GM18517 (cell line): ENCODE measurements around the gene AP1S3.

Experiments used
- ATAC-seq: cut with Tn5 transposase; IDR thresholded peaks from one replicate; pipeline ENCODE4 v1.9.1; 2021; ENCODE audit warnings: mild to moderate bottlenecking, moderate library complexity; ENCODE audit not compliant: unreplicated experiment

Gene AP1S3

DNA sequence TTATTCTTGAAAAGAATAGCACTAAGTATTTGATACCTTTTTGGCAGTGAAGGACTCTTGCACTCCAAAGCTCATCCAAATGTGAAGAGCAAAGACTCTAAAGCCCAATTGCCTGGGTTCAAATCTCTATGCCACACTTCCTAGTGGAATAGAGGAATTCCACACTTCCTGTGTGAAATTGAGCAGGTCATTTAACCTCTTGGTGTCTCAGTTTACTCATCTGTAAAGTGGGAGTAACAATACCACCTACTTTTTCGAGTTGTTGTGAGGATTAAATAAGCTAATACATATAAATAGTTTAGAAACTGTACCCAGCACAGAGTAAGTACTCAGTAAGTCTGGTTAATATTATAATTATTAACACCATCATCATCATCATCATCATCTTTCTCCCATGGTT lies 72.6 kb downstream of the AP1S3 start:
- no peak for ATAC-seq

DNA sequence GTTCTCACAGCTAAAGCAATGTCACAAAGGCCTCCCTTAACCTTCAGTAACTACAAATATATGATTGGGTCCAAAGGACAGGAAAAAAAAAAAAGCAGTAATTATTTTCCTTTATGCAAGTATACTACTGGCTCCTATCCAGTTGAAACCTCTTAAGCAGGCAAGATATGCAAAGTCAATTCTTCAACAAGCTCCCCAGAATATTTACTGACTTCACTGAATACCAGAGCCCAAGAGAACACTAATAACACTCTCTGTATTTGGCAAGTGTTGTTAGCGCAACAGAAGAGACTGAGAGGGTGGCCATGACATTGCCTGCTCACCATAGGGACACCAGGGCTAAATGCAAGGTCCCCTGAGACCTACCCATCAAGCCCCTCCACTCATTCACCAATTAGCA lies 74.5 kb downstream of the AP1S3 start:
- ATAC-seq: no peak

DNA sequence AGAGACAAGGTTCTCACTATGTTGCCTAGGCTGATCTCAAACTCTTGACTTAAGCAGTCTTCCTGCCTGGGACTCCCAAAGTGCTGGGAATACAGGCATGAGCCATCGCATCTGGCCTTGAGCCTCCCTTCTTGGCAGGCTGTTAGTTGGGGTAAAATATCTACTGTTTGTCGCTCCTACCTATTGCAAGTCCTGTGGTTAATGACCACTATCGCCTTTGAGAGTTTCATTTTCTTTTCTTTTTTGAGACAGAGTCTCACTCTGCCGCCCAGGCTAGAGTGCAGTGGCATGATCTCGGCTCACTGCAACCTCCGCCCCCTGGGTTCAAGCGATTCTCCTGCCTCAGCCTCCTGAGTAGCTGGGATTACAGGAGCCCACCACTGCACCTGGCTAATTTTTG lies 75.6 kb downstream of the AP1S3 start:
- peak; percentile 92 for ATAC-seq

DNA sequence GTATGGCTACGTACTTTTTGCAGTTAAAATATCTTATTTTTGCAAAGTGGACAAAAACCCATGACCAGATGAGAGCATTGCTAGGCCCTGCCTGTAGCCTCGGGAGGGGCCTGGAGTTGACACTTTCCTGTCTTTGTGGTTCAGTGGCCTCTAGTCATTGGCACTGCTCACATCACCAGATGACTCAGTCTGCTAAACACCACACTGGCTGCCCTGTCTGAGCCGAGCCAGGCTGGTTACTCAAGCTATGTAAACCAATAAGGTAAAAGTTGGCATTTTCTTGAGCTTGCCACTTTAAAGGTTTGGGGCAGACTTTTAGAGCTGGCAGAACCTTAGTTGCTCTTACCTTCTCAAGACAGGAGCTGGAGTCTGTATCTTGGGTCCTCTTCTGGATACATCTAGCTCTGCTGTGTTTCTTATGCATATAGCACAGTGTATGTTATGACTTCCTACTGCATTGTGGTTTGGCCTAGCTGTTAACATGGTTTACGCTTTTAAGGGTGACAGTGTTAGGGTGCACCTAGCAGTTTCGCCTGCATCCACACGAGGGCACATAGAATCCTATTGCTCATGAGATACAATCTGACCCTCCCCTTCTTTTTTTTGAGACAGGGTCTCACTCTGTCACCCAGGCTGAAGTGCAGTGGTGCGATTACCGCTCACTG lies 76.4 kb downstream of the AP1S3 start:
- peak; percentile 66 for ATAC-seq

DNA sequence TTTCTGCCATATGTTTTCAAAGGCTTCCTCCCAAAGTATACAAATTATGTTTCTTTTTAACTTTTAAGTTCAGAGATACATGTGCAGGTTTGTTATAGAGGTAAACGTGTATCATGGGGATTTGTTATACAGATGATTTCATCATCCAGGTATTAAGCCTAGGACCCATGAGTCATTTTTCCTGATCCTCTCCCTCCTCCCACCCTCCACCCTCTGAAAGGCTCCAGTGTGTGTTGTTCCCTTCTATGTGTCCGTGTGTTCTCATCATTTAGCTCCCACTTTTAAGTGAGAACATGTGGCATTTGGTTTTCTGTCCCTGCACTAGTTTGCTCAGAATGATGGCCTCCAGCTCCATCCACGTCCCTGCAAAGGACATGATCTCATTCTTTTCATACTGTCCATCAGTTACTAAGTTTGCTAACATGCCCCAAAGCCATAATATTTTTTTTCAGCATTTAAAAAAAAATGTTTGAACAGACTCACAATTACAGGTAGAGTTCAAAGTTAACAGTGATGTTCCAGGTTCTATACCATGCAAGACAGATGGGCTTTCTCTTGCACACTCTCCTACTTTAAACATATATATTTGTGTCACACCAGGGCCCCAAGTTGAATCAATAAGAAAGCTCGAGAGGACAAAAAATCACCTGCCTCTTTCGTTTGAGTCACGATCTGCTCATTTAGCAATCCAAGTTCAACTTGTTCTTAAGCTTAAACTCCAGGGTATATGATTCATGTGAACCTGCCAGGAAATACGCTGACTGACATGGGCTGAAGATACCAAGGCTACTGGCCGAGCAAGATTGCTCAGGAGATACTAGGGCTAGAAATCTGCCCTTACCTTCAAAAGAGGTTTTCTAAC lies 77.6 kb downstream of the AP1S3 start:
- ATAC-seq: no peak

DNA sequence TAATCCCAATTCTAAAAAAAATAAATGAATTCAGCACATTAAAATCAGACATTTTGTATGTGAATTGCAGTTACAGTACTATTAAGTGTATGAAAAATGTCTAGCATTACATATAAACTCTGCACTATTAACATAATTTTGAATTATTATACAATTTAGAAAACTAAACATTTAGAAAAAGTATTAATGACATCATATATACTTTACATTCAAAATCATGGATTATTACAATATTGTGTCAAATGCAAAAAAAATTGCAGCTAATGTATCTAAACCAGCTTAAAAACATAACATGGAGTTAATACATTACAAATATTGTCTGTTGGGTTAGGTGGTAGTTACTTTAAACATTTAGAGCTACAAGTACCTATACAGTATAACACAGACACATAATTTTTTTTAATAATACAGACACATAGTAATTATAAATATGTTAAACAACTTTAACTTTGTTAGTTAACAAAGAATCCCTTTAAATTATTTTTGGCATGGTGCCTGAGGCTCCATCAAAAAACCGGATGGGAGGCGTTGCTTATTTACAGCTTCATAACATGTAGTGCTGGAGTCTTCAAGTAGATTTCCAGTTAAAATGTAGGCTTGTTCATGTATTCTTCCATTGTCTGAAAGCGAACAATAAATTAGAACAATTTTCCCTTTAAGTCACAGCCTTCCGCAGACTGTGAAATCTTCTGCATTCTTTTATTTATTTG lies 79.1 kb downstream of the AP1S3 start:
- ATAC-seq: no peak

DNA sequence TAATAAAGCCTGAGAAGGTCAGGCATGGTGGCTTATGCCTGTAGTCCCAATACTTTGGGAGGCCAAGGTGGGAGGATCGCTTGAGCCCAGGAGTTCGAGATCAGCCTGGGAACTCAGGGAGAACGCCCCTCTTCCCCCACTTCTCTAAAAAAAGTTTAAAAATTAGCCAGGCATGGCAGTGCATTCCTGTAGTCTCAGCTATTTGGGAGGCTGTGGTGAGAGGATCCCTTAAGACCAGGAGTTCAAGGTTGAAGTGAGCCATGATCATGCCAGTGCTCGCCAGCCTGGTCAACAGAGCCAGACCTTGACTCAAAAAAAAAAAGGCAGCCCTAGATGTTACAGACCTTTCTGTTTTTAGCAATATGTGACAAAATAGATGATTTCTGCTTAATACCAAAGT lies 83.4 kb downstream of the AP1S3 start:
- ATAC-seq: no peak

DNA sequence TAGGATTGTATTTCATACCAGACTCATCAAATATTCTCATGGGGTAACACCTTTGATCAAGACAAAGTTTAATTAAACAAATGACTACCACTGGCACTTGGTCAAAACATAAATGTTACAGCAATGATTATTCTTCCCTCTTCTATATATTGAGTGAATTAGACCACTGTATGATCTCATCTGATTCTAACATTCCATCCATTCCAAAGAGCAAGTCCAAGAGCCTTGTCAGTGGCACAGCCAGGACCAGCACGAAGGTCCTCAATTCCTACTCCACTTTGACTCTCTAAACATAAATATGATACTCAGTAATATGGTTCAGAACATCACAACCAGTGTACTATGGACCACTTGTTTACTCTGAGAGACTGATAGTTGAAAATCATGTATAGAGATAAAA lies 86.4 kb downstream of the AP1S3 start:
- no peak for ATAC-seq

DNA sequence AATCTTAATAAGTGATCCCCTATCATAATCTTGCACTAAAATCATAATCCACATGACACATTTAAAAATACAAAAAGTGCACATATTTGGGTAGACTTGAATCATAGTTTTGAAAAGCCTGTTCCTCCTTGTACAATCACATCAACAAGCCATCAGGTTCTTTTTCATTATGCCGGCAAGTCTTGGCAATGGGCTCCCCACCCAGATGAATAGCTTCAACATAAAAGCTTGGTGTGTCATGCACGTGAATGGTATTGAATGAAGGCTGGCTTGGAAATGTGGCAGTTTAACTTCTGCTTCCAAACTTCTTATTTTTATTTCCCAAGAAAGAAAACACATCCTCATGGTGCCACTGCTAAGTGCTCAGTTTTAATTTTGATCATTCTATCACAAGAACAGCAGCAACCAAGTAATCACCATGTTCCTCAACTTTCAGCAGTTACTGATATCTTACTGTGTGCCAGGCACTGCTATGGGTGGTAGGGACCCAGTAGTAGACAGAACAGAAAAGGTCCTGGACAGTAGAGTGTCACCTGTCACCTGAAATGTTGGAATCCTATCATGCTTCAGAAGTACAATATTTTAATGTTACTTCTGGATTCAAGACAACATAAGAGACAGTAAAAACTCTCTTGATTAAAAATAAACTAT lies 89.9 kb downstream of the AP1S3 start:
- ATAC-seq: no peak

DNA sequence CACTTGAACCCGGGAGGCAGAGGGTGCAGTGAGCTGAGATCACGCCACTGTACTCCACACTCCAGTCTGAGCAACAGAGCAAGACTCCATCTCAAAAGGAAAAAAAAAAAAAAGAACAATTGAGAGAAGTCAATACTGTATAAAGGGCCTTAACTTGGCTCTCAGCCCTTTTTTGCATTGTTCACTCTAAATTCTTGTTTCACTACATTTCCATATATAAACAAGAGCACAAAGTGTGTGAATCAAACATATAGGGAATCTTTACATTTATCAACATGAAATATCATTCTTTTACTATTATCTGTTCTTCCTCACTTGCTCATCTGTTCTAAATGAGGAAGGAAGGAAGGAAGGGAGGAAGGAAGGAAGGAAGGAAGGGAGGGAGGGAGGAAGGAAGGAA lies 90.8 kb downstream of the AP1S3 start:
- ATAC-seq: no peak

DNA sequence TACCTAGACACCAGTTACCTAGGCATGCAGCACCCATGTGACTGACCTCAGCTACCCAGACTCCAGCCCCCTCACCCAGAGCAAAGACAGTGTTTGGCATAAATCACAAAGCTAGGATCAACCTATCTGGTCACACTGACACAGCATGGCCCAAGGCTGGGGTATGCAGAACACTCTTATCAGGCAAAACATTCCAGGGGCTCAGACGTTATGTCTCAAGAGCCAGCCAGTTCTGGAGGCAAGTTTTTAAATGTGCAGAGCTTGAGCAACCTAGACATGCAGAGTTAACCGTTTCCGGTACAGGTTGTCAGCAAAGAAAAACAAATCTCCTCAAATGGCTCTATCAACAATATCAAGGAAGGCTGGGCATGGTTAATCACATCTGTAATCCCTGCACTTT lies 92.8 kb downstream of the AP1S3 start:
- ATAC-seq: no peak

DNA sequence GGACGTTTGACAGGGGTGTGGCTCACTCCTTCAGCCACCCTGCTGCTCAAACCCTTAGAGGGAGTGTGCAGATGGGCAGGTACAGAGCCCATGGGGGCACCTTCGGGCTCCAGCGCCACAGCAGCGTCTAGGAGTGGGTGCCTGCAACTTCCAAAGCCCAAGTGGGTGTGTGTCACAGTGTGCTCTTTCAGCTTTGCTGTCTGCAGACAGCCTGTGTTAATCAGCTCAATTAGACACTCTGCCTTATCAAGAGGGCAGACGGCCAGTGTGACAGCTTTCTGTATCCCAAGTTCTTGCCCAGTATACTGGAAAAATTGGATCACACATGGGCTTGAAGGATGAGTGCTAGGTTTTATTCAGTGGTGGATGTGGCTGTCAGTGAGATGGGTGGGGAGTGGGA lies 96.7 kb downstream of the AP1S3 start:
- ATAC-seq: no peak

DNA sequence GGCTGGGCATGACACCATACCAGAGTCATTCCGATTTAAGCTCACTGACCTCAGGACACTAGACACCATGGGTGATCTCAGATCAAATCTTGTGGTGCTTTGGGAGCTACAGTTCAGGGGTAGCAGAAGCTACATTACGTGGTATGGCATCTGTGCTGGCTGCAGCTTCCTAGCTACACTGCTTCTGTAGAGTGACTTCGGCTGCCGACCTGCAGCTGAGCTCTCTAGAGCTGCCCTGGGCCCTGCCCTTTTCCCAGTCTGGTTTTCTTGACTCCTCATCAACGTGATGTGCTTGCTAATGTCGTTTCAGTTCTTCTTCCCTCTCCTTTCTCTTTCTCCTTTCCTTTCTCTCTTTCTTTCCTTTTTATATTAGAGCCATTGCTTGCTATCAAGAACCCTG lies 100.2 kb downstream of the AP1S3 start:
- ATAC-seq: no peak

DNA sequence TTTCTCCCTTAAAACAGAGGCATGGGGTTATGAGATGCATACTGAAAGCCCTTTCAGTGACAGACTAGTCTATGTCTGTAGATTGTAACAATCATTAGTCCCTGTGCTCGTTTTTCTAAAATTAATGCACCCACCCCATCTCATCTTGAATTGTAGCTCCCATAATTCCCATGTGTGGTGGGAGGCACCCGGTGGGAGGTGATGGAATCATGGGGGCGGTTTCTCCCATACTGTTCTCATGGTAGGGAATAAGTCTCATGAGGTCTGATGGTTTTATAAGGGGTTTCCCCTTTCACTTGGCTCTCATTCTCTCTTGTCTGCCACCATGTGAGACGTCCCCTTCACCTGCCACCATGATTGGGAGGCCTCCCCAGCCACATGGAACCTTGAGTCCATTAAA lies 100.9 kb downstream of the AP1S3 start:
- no peak for ATAC-seq

DNA sequence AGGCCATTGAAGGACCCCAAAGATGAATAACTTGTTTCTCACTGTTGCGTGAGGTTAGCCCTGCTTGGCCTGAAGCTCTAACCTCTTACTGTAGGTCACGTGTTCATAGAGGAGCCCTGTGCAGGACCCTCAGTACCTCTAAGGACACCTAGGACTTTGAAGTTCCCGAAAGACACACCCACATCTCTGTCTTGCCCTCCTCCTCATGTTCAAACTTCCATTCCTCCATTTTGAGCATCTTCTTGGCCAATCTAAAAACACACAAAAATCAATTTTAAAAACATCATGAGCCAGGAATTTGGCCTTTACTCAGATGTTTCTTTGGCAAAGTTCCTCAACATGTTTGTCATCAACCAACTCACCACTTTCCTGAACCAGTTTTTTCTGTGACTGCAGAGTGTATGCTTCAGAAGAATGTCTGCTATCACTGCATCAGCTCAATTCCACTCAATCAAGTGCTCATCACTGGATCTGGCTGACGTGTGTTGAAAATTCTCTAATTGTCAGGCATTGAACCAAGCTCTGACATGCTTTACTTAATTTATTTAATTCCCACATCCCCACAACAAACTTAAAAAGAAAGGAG lies 101.6 kb downstream of the AP1S3 start:
- ATAC-seq: no peak

DNA sequence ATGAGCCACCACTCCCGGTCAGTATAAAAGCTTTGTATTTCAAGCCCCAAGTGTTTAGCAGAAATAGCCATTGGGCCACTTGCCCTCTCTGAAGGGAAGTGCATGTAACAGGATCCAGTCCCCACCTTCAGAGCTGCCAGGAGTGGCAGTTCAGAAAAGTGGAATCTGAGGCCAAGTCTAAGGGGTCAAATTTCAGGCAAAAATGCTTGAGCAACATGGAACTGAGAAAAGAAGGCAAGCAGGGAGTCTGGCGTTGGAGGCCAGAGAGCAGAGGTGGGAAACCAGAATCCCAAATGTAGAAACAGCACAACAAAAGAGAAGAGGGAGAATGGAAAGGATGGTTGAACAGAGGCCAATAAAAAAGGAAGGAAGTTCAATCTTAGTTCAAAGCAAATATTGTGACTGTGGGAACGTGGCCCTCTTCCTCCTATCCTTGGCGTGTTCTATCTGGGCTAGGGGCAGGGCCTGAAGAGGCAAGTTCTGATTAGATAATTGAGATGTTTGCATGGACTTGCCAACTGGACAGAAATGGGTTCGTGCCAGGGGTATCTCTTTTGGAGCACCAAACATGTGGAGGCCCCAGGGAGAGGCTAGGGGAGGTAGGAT lies 102.2 kb downstream of the AP1S3 start:
- no peak for ATAC-seq

DNA sequence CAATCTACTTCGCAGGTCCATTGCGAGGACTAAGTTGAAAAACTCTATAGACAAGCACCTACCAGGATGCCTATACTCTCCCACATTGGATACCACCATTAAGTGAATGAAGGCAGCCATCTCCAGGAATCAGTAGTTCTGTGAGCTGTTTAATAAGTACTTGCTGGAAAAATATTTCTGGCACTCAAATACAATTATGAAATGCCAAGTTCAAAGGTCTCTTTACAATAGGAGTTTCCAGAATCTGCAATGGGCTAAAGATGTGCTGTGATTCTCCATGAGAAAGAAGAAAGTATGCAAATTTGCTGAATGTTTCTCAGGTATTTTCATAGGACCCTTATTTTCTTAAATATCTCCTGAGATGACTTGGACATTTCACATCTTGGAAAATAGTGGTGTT lies 103.0 kb downstream of the AP1S3 start:
- no peak for ATAC-seq

DNA sequence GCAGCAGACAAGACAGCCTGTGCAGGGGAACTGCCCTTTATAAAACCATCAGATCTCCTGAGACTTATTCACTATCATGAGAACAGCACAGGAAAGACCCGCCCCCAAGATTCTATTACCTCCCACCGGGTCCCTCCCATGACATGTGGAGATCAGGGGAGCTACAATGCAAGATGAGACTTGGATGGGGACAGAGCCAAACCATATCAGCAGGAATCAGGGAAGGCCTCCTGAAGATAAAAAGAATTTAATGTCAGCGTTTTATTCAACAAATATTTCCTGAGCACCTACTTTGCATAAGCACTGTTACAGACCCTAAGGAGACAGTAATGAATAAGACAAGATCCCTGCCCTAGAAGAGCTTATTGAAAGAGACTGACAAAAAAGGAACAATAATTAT lies 105.0 kb downstream of the AP1S3 start:
- no peak for ATAC-seq

DNA sequence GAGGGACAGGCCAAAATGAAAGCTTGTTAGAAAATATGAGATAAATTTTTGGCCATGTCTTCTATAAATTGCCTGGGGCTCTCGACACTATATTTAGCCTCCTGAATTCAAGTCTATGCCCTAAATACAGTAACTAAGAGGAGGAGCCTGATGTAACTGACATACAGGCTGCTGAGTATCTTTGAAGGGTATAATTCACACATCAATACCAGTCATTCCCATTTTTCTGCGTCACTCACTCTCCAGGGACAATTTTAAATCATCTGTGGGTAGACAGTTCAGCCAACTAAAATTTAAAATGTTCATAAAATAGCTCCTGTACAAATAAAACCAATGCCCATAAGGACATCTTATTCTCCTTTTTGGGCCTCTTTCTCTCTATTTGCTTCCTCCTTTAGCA lies 105.9 kb downstream of the AP1S3 start:
- ATAC-seq: no peak

DNA sequence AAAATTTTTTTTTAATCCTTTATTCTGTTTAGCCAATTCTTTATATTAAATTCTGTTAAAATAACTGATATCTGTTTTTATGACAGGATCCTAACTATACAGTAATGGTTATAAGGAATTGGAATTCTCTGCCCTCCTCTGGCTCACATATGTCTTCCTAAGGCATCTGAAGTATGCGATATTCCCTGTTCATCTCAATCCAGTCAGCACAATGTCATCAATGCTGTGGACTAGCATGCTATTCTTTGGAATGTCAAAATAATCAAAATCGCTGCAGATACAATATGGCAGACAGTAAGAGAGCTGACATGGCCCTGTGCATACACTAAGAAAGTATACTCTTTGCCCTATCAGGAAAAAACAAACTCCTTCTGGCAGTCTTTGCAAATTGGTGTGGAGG lies 107.6 kb downstream of the AP1S3 start:
- ATAC-seq: no peak

DNA sequence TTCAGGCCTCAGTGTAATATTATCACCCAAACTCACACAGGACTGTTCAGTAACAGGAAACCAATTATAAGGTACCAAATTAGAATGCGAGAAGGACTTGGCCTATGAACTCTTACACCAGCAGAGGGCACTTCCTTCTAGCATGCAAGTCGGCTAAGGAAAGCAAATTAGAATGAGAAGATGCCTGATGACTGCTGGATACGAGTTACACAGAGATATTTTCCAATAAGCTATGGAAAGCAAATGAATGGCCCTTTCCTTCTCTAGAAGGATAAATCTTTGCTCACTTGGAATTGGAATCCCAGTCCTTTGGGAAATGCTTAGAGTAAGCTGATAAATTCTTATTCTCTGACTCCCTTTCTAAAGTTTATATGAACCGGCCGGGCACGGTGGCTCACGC lies 109.8 kb downstream of the AP1S3 start:
- peak; percentile 81 for ATAC-seq
